Activated CD8-positive, alpha-beta T cell treated with anti-CD3 and anti-CD28 coated beads, Interleukin-2, amount 10 ng/mL, durations not matched to agents 7 days and 5 days (primary cell): ENCODE measurements around the gene AIP. TPM values are rescaled to one million over a fixed set of nuclear protein-coding genes. Genes with fewer than 3 reads are reported as not detected.
A peak's percentile ranks its signal among the peaks of the same experiment; 100 is the strongest.

ENCODE experiments used
- ATAC-seq: fragments of 150-1000 bp; cut with Tn5 transposase; one replicate; pipeline ENCODE4 v1.10.0; 2021; ENCODE audit warnings: moderate library complexity
- CTCF ChIA-PET: fragments of 350-600 bp; sonication (Branson Sonifier 250); formaldehyde crosslinking; loops from one replicate; lab custom pipeline; 2021; ENCODE audit warnings: antibody characterized with exemption; lab: Charles Lee
- POLR2A ChIA-PET: fragments of 350-600 bp; sonication (Branson Sonifier 250); formaldehyde crosslinking; loops from one replicate; lab custom pipeline; 2021; ENCODE audit warnings: antibody characterized with exemption; lab: Charles Lee
- DNase-seq: peaks from one replicate; pipeline ENCODE4 v3.0.0-alpha.2; 2020
- H3K27ac Mint-ChIP-seq: one replicate; pipeline ENCODE4 v1.8.0; 2021; ENCODE audit warnings: mild to moderate bottlenecking, mixed read lengths
- H3K27me3 Mint-ChIP-seq: one replicate; pipeline ENCODE4 v1.8.0; 2021; ENCODE audit warnings: low read depth, mixed read lengths
- H3K36me3 Mint-ChIP-seq: one replicate; pipeline ENCODE4 v1.8.0; 2021; ENCODE audit warnings: low read depth, mixed read lengths
- H3K4me1 Mint-ChIP-seq: one replicate; pipeline ENCODE4 v1.8.0; 2021; ENCODE audit warnings: low read depth, mixed read lengths
- H3K4me3 Mint-ChIP-seq: one replicate; pipeline ENCODE4 v1.8.0; 2021; ENCODE audit warnings: mild to moderate bottlenecking, mixed read lengths
- H3K9me3 Mint-ChIP-seq: one replicate; pipeline ENCODE4 v1.8.0; 2022; ENCODE audit warnings: mixed read lengths; ENCODE audit not compliant: insufficient read depth
- total RNA-seq, 2 experiments: library from RNA; stranded (reverse); gene quantifications; one replicate each; pipeline ENCODE4 v1.2.3, GENCODE V29; 2021

Gene AIP
- total RNA-seq, 2 experiments from 2014 or later: 156 to 163 TPM

DNA sequence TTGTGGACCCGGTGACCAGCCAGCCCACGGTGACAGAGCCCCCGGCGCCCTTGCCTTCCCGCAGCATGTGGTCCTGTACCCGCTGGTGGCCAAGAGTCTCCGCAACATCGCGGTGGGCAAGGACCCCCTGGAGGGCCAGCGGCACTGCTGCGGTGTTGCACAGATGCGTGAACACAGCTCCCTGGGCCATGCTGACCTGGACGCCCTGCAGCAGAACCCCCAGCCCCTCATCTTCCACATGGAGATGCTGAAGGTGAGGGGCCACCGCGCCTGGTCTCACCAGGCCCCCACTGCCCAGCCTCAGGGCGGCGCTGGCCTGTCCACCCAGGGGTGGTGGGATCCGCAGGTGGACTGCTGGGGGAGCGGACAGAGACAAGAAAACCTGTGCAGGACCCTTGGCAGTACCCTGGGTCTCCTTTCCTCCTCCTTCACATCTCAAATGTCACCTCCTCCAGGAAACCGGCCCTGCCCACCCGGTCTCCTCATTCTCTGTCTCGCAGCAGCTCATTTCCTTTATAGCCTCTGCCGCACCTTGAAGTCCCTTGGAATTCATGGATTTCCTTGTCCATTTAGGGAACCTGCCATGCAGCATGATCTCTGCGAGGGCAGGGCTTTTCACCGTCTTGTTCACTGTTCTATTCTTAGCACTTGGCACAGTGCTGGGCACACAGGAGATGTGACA lies 6.5 kb downstream of the AIP start:
- ChIA-PET POLR2A (interaction anchor here (0.6 to 1.0 kb wide), 2 partner anchors 16 to 51 kb away, joined by 3 to 4 read pairs; partner anchors contain the start of genes PITPNM1 and PTPRCAP), CTCF (interaction anchor here (0.8 to 1.0 kb wide), 2 partner anchors 10 to 21 kb away, joined by 3 read pairs; no protein-coding TSS in a partner anchor)
- peaks cover 45% of the 10 kb centered on the region for H3K4me1 Mint-ChIP-seq
- no peaks in the 10 kb centered on the region for H3K9me3 Mint-ChIP-seq
- H3K27ac Mint-ChIP-seq: peak overlapping the region; percentile 57
- H3K4me3 Mint-ChIP-seq: no peak overlapping the region
- peaks cover 64% of the 10 kb centered on the region for H3K36me3 Mint-ChIP-seq
- ATAC-seq: no peak
- no peak for DNase-seq
- H3K27me3 Mint-ChIP-seq: no peaks in the 10 kb centered on the region

DNA sequence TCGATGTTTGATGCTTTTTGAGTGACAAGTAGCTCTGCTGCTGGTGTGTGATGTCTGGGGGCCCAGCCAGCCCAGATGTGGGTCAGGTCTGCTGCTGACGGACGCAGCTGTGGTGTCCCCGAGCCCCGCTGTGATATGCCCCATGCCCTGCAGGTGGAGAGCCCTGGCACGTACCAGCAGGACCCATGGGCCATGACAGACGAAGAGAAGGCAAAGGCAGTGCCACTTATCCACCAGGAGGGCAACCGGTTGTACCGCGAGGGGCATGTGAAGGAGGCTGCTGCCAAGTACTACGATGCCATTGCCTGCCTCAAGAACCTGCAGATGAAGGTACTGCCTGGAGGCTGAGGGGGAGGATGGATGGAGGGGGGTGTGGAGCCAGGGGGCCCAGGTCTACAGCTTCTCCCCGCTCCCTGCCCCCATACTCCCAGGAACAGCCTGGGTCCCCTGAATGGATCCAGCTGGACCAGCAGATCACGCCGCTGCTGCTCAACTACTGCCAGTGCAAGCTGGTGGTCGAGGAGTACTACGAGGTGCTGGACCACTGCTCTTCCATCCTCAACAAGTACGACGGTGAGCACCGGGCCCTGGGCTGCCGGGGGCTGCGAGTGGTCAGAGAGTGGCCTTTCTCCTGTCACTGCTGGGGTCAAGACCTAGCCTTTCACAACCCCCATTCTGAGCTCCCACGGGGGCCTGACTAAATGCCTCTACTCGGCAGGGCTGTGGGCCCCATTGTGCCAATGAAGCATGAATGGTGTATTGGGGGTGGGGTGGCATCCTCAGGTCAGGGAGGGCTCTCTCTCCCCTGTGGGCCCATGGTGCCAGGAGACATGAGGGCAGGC lies 7.3 kb downstream of the AIP start:
- H3K4me1 Mint-ChIP-seq: peaks cover 37% of the 10 kb centered on the region
- no peak overlapping the region for H3K4me3 Mint-ChIP-seq
- DNase-seq (no peak), ATAC-seq (no peak)
- ChIA-PET CTCF (interaction anchor here (0.8 to 0.9 kb wide), 2 partner anchors 22 to 124 kb away, joined by 3 read pairs; no protein-coding TSS in a partner anchor), POLR2A (interaction anchor here (0.7 kb wide), 1 partner anchor 137 kb away, joined by 3 read pairs; the partner anchor contains the start of gene POLD4)
- H3K36me3 Mint-ChIP-seq: peaks cover 60% of the 10 kb centered on the region
- H3K9me3 Mint-ChIP-seq: no peaks in the 10 kb centered on the region
- H3K27me3 Mint-ChIP-seq: no peaks in the 10 kb centered on the region
- peak overlapping the region; percentile 57 for H3K27ac Mint-ChIP-seq

DNA sequence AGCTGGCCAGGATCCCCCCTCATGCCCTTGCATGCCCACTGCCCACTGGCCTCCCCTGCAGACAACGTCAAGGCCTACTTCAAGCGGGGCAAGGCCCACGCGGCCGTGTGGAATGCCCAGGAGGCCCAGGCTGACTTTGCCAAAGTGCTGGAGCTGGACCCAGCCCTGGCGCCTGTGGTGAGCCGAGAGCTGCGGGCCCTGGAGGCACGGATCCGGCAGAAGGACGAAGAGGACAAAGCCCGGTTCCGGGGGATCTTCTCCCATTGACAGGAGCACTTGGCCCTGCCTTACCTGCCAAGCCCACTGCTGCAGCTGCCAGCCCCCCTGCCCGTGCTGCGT lies 7.9 kb downstream of the AIP start:
- ATAC-seq (no peak), DNase-seq (no peak)
- H3K27ac Mint-ChIP-seq: no peak overlapping the region
- CTCF ChIA-PET: interaction anchor here (0.9 to 1.5 kb wide), 2 partner anchors 10 to 123 kb away, joined by 3 to 4 read pairs; no protein-coding TSS in a partner anchor
- POLR2A ChIA-PET: interaction anchor here (0.7 kb wide), 1 partner anchor 137 kb away, joined by 3 read pairs; the partner anchor contains the start of gene POLD4
- no peak overlapping the region for H3K4me3 Mint-ChIP-seq
- no peaks in the 10 kb centered on the region for H3K27me3 Mint-ChIP-seq
- H3K36me3 Mint-ChIP-seq: peaks cover 58% of the 10 kb centered on the region
- H3K9me3 Mint-ChIP-seq: no peaks in the 10 kb centered on the region
- H3K4me1 Mint-ChIP-seq: peaks cover 35% of the 10 kb centered on the region

DNA sequence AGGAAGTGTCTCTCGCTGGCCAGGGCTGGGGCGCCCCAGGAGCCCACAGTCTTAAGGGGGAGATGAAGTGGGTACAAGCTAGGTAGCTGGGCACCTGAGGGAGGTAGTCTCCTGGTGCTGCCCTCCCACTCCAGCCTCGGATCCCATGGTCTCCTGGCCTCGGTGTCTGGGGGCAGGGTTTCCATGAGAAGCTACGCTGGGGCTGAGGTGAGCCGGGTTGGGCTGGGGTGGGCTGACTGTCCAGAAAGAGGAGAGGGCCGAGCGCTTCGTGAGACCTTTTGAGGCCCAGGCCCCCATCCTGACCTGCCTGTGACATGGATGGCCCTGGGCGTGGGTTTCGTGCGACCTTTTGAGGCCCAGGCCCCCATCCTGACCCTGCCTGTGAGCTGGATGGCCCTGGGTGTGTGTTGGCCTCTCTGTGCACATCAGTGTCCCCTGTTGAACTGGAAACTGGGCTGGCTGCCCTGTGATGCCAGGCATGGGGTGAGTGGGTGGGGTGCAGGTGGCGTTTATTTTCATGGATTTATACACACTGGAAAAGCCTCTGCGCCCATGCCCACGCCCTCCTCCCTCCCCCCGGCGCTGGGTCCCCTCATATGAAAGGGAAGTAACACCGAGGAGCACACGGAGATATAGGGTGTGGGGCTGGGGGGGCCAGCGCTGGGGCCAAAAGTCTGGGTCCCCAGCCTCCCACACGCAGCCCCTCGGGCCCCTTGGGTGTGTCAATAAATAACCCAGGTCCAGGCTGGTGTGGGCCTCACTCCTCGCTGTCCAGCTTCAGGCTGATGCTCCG lies 8.6 kb downstream of the AIP start:
- no peak for ATAC-seq
- no peaks in the 10 kb centered on the region for H3K27me3 Mint-ChIP-seq
- POLR2A ChIA-PET: interaction anchor here (0.6 to 2.5 kb wide), 5 partner anchors 7 to 138 kb away, joined by 3 to 7 read pairs (median 3); partner anchors contain the start of gene POLD4
- H3K4me1 Mint-ChIP-seq: peaks cover 27% of the 10 kb centered on the region
- H3K27ac Mint-ChIP-seq: no peak overlapping the region
- H3K4me3 Mint-ChIP-seq: no peak overlapping the region
- H3K9me3 Mint-ChIP-seq: no peaks in the 10 kb centered on the region
- no peak for DNase-seq
- CTCF ChIA-PET: interaction anchor here (0.7 to 1.5 kb wide), 2 partner anchors 10 to 90 kb away, joined by 3 to 4 read pairs; partner anchors contain the start of gene PPP1CA
- H3K36me3 Mint-ChIP-seq: peaks cover 55% of the 10 kb centered on the region

DNA sequence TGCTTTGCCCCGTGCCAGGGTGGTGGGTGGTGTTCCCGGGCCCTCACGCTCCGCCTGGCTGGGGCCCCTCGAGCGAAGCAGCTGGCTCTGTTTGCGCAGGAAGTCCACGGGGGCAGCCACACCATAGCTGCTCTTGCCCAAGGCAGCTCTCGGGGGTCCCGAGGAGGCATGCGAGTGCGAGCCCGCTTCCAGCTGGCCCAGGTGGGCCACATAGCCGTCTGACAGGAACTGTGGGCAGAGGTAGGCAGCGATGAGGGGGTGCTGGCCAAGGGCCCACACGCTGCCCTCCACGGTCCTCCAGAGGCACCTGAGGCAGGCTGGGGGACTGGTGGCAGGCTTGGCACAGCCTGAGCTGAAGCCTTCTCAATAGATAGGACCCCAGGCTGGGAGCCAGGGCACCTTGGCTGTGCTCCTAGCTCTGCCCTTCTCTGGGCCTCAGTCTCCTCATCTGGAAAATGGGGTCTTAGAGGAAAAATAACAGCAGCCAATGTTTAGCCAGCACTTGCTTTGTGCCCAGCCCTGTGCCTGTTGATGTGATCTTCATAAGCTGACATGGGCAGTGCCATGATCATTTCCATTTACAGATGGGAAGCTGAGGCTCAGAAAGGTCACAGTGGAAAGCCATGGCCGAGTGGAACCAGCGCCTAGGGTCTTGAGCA lies 9.4 kb downstream of the AIP start:
- CTCF ChIA-PET: interaction anchor here (1.5 kb wide), 1 partner anchor 9 kb away, joined by 4 read pairs; no protein-coding TSS in a partner anchor

DNA sequence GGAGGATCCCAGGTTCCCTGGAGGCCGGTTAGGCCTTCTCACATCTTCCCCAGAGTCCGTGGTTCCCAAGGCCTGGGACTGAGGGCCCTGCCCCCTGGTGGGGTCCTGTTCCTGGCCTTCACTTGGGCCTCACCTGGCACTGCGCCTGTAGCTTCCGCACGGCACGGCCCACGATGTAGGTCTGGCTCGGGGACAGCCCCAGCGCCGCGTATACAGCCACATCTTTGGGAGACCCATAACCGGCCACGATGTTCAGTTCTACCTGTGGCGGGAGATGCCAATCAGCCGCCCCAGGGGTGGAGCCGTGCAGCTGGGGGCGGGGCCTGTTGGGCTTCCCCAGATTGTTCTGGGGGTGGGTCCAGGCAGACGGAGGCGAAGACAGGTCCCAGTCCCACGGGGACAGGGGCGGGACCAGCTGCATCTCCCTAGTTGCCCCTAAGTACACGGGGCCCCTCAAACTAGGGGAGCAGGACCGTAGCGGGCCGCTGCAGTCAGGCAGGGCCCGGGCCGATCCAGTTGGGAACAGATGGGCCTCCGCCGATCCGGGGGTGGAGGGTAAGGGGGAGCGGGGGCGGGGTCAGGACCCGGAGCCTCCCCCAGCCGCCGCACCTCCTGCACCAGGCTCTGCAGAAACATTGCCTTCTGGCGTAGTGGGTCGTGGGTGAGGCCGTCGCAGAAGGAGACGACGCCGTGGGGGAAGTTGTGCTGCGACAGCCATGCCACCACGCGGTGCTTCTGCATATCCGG lies 10.1 kb downstream of the AIP start:
- Mint-ChIP-seq H3K36me3 (peaks cover 42% of the 10 kb centered on the region), H3K4me3 (no peak overlapping the region), H3K4me1 (peaks cover 12% of the 10 kb centered on the region), H3K9me3 (no peaks in the 10 kb centered on the region), H3K27ac (no peak overlapping the region), H3K27me3 (no peaks in the 10 kb centered on the region)
- ATAC-seq: peak; percentile 20
- ChIA-PET CTCF (no interaction called here), POLR2A (interaction anchor here (0.6 to 2.5 kb wide), 3 partner anchors 8 to 60 kb away, joined by 3 to 7 read pairs (median 3); partner anchors contain the start of gene AIP)
- DNase-seq: no peak

More for the DNA sequence above, 9.4 kb downstream of the AIP start:
- POLR2A ChIA-PET: interaction anchor here (0.5 to 2.5 kb wide), 5 partner anchors 7 to 493 kb away, joined by 3 to 7 read pairs (median 3); partner anchors contain the start of gene AIP
- Mint-ChIP-seq H3K4me1 (peaks cover 20% of the 10 kb centered on the region), H3K27me3 (no peaks in the 10 kb centered on the region), H3K9me3 (no peaks in the 10 kb centered on the region), H3K4me3 (no peak overlapping the region), H3K27ac (no peak overlapping the region), H3K36me3 (peaks cover 48% of the 10 kb centered on the region)
- no peak for DNase-seq
- no peak for ATAC-seq

DNA sequence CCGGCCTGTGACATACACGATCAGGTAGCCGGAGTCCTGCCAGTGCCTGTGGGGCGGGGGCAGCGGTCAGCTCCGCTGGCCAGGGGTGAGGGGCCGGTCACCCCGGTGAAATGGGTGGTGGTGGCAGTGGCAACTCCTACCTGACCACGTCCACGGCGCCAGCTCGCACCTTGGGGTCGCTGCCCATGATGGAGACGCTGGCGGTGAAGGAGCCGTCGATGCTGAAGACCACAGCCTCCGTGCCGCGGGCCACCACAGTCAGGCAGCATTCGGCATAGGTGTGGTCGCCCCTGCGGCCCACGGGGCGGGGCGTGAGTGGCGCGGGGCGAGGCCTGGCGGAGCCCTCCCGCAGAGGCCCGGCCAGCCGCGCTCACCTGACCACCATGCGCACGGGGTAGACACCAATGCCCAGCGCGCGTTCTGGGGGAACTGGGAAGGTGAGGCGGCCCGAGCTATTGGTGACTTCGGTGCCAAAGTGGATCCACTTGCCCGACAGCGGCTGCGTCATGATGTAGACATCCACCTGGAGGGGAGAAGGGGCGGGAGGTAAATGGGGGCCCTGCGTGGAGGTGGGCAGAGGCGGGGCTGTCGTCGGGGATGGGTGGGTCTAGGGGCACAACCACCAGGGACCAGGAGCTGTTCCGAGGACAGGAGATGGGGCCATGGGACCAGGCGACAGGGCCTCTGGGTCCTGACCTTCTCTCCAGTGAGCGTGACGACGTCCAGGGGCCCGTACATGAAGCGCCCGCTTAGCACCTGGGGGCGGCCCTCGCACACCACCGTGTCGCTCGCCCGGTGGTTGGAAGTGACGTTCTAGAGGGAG lies 10.9 kb downstream of the AIP start:
- Mint-ChIP-seq H3K27me3 (no peaks in the 10 kb centered on the region), H3K4me3 (no peak overlapping the region), H3K4me1 (peaks cover 5% of the 10 kb centered on the region), H3K27ac (no peak overlapping the region), H3K9me3 (no peaks in the 10 kb centered on the region), H3K36me3 (peaks cover 39% of the 10 kb centered on the region)
- DNase-seq (no peak), ATAC-seq (no peak)
- POLR2A ChIA-PET: interaction anchor here (2.5 kb wide), 1 partner anchor 9 kb away, joined by 7 read pairs; no protein-coding TSS in a partner anchor
- CTCF ChIA-PET: no interaction called here

DNA sequence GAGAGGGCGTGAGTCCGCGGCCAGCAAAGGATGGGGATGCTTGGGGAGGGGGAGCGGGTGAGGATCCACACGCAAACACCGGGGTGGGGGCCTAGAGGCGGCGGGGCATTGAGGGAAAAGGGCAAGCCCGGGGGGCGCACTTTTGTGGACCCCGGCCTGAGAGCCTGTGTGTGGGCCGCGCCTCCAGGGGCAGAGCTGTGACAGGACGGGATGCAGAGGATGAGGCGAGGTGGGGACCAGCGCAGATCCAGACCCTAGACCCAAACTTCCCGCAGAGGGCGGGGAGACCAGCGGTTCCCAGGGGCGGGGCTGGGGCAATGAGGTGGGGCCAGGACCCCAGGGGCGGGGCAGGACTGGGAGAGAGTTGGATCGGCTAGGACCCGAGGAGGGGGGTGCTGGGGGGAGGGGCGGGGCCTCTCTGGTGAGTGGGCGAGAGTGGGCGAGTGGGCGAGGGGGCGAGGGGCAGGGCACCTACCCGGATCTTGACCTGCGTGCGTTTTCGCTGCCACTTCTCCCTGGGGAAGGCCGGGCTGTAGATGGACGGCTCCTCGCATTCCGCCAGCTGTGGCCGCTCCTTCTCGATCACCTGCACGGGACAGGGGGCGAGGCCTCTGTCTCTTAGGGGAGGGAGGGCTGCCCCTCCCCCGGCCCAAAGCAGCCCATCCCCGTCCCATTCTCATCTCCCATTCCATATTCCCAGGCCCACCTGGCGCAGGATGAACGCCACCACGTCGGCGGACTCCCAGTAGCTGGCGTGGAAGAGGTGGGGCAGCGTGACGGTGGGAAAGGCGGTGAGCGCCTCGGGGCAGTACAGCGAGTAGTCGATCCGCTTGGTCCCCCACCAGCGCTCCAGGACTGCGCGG lies 11.8 kb downstream of the AIP start:
- ChIA-PET CTCF (no interaction called here), POLR2A (no interaction called here)
- no peak for ATAC-seq
- Mint-ChIP-seq H3K27ac (no peak overlapping the region), H3K9me3 (no peaks in the 10 kb centered on the region), H3K36me3 (peaks cover 39% of the 10 kb centered on the region), H3K4me3 (no peak overlapping the region), H3K27me3 (no peaks in the 10 kb centered on the region), H3K4me1 (peaks cover 3% of the 10 kb centered on the region)
- no peak for DNase-seq
